PFSK-1 (cell line): ENCODE results near the gene TTC28.

Source experiments
- FOXP2 ChIP-seq: optimal IDR thresholded peaks from 2 replicates; pipeline ENCODE3; 2011; ENCODE audit warnings: borderline replicate concordance, control low read depth, inconsistent platforms; ENCODE audit not compliant: insufficient read depth; ENCODE audit errors: extremely low read length, extremely low read depth
- POLR2AphosphoS5 ChIP-seq: IDR thresholded peaks from 2 replicates; pipeline ENCODE4 v1.6.1; 2012; ENCODE audit warnings: low read depth, mild to moderate bottlenecking, control low read depth, low read length, moderate library complexity
- REST ChIP-seq, 2 experiments: IDR thresholded peaks; 2 replicates each; pipeline versions ENCODE4 v1.6.1 to v1.8.0; 2011 to 2012; ENCODE audit warnings: low read depth in 2 of 2, low read length in 2 of 2, control low read depth in 1 of 2, inconsistent platforms in 1 of 2, mild to moderate bottlenecking in 1 of 2, moderate library complexity in 1 of 2; ENCODE audit not compliant: insufficient read depth in 1 of 2
- SIN3A ChIP-seq: IDR thresholded peaks from 2 replicates; pipeline ENCODE4 v1.6.1; 2012; ENCODE audit warnings: mild to moderate bottlenecking, low read length, moderate library complexity, borderline replicate concordance; ENCODE audit not compliant: insufficient read depth
- TAF1 ChIP-seq: IDR thresholded peaks from 2 replicates; pipeline ENCODE4 v1.6.1; 2012; ENCODE audit warnings: low read length, control low read depth, borderline replicate concordance; ENCODE audit not compliant: insufficient read depth

Gene TTC28

GRCh38 chr22:28619236-28619635 is 60.4 kb downstream of the TTC28 start:
- no peak for TF ChIP-seq SIN3A
- TF ChIP-seq FOXP2: no peak
- no peak for TF ChIP-seq REST (IDR thresholded peaks at IDR 0.05; ENCODE audit: insufficient read depth in 1 of 2, low read depth in 2 of 2, low read length in 2 of 2)

DNA sequence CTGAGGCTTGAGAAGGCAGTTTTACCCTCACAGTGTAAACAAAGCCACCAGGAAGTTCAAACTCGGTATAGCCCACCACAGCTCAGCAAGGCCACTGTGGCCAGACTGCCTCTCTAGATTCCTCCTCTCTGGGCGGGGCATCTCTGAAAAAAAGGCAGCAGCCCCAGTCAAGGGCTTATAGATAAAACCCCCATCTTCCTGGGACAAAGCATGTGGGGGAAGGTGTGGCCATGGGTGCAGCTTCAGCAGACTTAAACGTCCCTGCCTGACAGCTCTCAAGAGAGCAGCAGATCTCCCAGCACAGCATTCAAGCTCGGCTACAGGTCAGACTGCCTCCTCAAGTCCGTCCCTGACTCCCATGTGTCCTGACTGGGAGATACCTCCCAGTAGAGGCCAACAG is 69.7 kb downstream of the TTC28 start:
- TF ChIP-seq SIN3A: no peak
- no peak for TF ChIP-seq POLR2AphosphoS5
- no peak for TF ChIP-seq REST (IDR thresholded peaks at IDR 0.05; ENCODE audit: insufficient read depth in 1 of 2, low read depth in 2 of 2, low read length in 2 of 2)
- no peak for TF ChIP-seq FOXP2
- TF ChIP-seq TAF1: no peak

- TF ChIP-seq TAF1 (no peak), FOXP2 (no peak), POLR2AphosphoS5 (no peak), REST (IDR thresholded peaks at IDR 0.05; ENCODE audit: insufficient read depth in 1 of 2, low read depth in 2 of 2, low read length in 2 of 2) (no peak), SIN3A (no peak)
These were observed 71.1 kb downstream of the TTC28 start for GRCh38 chr22:28608546-28608945.

- no peak for TF ChIP-seq REST (IDR thresholded peaks at IDR 0.05; ENCODE audit: insufficient read depth in 1 of 2, low read depth in 2 of 2, low read length in 2 of 2)
- TF ChIP-seq TAF1: no peak
- no peak for TF ChIP-seq FOXP2
- TF ChIP-seq SIN3A: no peak
- TF ChIP-seq POLR2AphosphoS5: no peak
These were observed 71.8 kb downstream of the TTC28 start for GRCh38 chr22:28607795-28608194.
